MCF 10A (cell line): ENCODE measurements around the gene NUP43. TPM values are rescaled to one million over a fixed set of nuclear protein-coding genes. Genes with fewer than 3 reads are reported as not detected.

Source experiments
- BruUV-seq: library from RNA; stranded (reverse); fragments of 400-500 nt; replicated peaks from 2 replicates; lab custom pipeline; 2021; lab: Mats Ljungman, UMichigan
- CTCF ChIA-PET: fragments of 300-600 bp; sonication (Branson Sonifier 250); formaldehyde crosslinking; extraction: SDS; loops from one replicate; lab custom pipeline; 2021; ENCODE audit warnings: antibody characterized with exemption, inconsistent platforms; lab: Yijun Ruan, JAX
- POLR2A ChIA-PET: fragments of 300-600, 350-650 bp; sonication (Branson Sonifier 250); formaldehyde crosslinking; extraction: SDS; loops from one replicate; lab custom pipeline; 2020; ENCODE audit warnings: antibody characterized with exemption, inconsistent platforms; lab: Yijun Ruan, JAX
- DNase-seq: peaks from one replicate; pipeline ENCODE4 v3.0.0-alpha.2; 2018; ENCODE audit not compliant: unreplicated experiment
- H3K27ac Mint-ChIP-seq: one replicate; pipeline ENCODE4 v1.8.0; 2022; ENCODE audit warnings: mild to moderate bottlenecking, low read depth, mixed read lengths; ENCODE audit not compliant: unreplicated experiment
- H3K27me3 Mint-ChIP-seq: one replicate; pipeline ENCODE4 v1.8.0; 2022; ENCODE audit warnings: mixed read lengths; ENCODE audit not compliant: insufficient read depth, unreplicated experiment
- H3K36me3 Mint-ChIP-seq: one replicate; pipeline ENCODE4 v1.8.0; 2022; ENCODE audit warnings: mild to moderate bottlenecking, moderate library complexity, mixed read lengths; ENCODE audit not compliant: insufficient read depth, unreplicated experiment
- H3K4me1 Mint-ChIP-seq: one replicate; pipeline ENCODE4 v1.8.0; 2022; ENCODE audit warnings: mixed read lengths; ENCODE audit not compliant: insufficient read depth, unreplicated experiment
- H3K4me3 Mint-ChIP-seq: one replicate; pipeline ENCODE4 v1.8.0; 2022; ENCODE audit warnings: mild to moderate bottlenecking, moderate library complexity, mixed read lengths; ENCODE audit not compliant: unreplicated experiment
- H3K9me3 Mint-ChIP-seq: one replicate; pipeline ENCODE4 v1.8.0; 2022; ENCODE audit warnings: mixed read lengths; ENCODE audit not compliant: unreplicated experiment
- intact Hi-C: fragments of 100-400 bp; cut with micrococcal nuclease; formaldehyde crosslinking; loops from 2 replicates; pipeline ENCODE4 v1.14.1; 2022
- total RNA-seq: library from RNA; stranded (reverse); gene quantifications from 2 replicates; pipeline ENCODE4 v1.2.3, GENCODE V29; 2022
- TF ChIP-seq, protein P1 (sequence below): fragments of 200-600 bp; IDR thresholded peaks from one replicate; pipeline ENCODE4 v1.8.0; 2022; ENCODE audit warnings: antibody characterized with exemption, mild to moderate bottlenecking; ENCODE audit not compliant: unreplicated experiment

The NUP43 gene
- total RNA-seq, 1 experiment from 2014 or later, result 50.5 TPM

DNA sequence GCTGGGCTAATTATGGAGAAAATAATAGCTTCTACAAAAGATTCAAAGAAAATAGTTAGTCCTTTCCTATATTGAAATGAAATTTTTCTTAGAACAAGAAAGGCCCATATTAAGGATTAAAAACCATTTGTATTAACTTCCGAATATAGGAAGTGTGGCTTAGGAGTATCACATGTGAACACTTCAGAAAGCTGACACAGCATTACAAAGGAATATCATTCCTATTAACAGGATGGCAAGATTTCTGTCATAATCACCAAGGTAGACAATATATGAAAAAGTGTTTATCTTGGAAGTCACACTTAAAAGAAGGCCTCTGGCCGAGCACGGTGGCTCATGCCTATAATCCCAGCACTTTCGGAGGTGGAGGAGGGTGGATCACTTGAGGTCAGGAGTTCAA, 23.1 kb downstream of the NUP43 start:
- H3K9me3 Mint-ChIP-seq, result no peaks in the 10 kb centered on the region
- POLR2A ChIA-PET, result interaction anchor here (0.9 to 2.4 kb wide), 6 partner anchors 20 to 85 kb away, joined by 3 to 8 read pairs (median 5); partner anchors contain the start of gene PCMT1
- no peak for DNase-seq
- H3K27me3 Mint-ChIP-seq, result no peaks in the 10 kb centered on the region
- H3K4me3 Mint-ChIP-seq, result no peak overlapping the region
- H3K4me1 Mint-ChIP-seq, result peaks cover 6% of the 10 kb centered on the region
- BruUV-seq, result no TSS peak
- H3K27ac Mint-ChIP-seq, result no peak overlapping the region
- intact Hi-C loops, result loop anchor here (5.0 to 10.0 kb wide), 3 partner anchors 99 to 292 kb away; partner anchors contain the start of gene LRP11
- H3K36me3 Mint-ChIP-seq, result peaks cover 45% of the 10 kb centered on the region
- CTCF ChIA-PET, result interaction anchor here (0.5 to 2.9 kb wide), 11 partner anchors 8 to 439 kb away, joined by 3 to 10 read pairs (median 4); no protein-coding TSS in a partner anchor
- TF ChIP-seq, protein P1, sequence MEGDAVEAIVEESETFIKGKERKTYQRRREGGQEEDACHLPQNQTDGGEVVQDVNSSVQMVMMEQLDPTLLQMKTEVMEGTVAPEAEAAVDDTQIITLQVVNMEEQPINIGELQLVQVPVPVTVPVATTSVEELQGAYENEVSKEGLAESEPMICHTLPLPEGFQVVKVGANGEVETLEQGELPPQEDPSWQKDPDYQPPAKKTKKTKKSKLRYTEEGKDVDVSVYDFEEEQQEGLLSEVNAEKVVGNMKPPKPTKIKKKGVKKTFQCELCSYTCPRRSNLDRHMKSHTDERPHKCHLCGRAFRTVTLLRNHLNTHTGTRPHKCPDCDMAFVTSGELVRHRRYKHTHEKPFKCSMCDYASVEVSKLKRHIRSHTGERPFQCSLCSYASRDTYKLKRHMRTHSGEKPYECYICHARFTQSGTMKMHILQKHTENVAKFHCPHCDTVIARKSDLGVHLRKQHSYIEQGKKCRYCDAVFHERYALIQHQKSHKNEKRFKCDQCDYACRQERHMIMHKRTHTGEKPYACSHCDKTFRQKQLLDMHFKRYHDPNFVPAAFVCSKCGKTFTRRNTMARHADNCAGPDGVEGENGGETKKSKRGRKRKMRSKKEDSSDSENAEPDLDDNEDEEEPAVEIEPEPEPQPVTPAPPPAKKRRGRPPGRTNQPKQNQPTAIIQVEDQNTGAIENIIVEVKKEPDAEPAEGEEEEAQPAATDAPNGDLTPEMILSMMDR, result no peak

DNA sequence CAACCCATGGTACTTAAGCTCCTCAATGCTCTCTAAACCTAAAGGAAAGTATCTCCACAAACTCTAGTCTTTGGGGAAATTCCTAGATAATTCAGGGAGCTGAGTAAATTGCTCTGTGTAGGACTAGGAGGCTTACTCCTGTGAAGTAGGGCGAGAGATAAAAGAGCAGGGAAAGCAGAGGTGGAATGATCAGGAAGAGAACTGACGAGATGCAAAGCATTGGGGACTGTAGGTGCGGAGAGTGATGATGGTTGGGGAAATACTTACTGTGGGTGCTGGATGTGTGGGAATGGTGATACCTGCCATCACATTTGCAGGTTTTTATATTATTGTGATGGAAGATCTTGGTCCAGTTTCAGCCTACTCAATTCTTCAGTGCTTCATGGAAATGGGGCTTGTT, 26.8 kb downstream of the NUP43 start:
- H3K27me3 Mint-ChIP-seq, result no peaks in the 10 kb centered on the region
- POLR2A ChIA-PET, result interaction anchor here (1.3 to 7.0 kb wide), 6 partner anchors 16 to 181 kb away, joined by 4 to 138 read pairs (median 68); partner anchors contain the start of genes GINM1, KATNA1, NUP43 and PCMT1
- no peaks in the 10 kb centered on the region for H3K9me3 Mint-ChIP-seq
- H3K27ac Mint-ChIP-seq, result no peak overlapping the region
- CTCF ChIA-PET, result no interaction called here
- intact Hi-C loops, result no loop called here
- H3K4me3 Mint-ChIP-seq, result no peak overlapping the region
- BruUV-seq, result no TSS peak
- peaks cover 15% of the 10 kb centered on the region for H3K36me3 Mint-ChIP-seq
- peaks cover 6% of the 10 kb centered on the region for H3K4me1 Mint-ChIP-seq
- TF ChIP-seq, protein P1, result no peak
- DNase-seq, result no peak

DNA sequence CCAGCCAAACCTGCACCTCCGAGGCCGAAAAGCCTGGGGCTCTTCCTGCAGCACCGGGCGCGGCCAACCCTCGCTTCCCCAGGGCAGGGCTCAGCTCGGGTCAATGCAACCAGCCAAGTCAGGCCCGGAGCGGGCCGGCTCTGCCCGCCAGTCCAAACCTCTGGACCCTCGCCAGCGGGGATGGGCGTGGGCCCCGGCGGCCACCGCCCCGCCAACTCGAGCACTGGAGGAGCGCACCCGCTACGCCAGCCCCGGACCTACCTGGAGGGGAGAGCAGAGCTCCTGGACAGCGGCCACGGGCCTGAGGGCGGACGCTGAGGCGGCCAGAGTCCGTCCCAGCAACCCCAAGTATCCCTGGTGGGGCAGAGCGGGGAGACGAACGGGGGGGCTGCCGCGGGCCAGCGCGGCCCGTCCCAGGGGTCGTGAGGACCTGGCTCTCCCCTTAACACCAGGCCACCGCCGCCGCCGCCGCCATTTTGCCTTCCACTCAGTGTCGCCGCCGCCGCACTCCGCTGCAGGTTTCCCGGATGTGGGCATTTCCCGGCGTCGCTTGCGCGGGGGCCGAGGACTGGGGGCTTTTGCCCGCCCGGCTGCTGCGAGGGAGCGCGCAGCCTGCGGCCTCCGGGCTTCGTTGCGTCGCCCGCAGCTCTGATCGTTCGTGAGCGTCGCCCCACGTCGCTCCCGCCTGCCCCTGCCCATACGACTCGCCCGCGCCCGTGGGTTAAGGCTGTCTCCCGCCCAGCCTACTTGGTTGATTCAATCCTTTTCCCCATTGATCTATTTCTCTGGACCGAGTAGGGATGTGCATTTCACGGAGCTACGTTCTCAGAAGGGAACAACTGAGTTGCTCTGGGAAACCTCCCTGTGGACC, 28.5 kb downstream of the NUP43 start, which contains the start of gene LATS1:
LATS1 (minus strand) TSS at position 514 of the 871 bp plus-strand sequence. CDS start 15,975 bp downstream, outside the sequence.
- intact Hi-C loops, result loop anchor here (1.0 to 2.0 kb wide), 2 partner anchors 70 to 153 kb away; partner anchors contain the start of gene KATNA1
- peak within 1 kb of the TSS; percentile 83 for H3K4me3 Mint-ChIP-seq
- DNase-seq, result peak; percentile 93
- POLR2A ChIA-PET, result interaction anchor here (0.6 to 7.0 kb wide), 46 partner anchors 9 to 1673 kb away, joined by 3 to 138 read pairs (median 4); partner anchors contain the start of genes GINM1, KATNA1, NUP43 and PCMT1
- no peaks in the 10 kb centered on the region for H3K27me3 Mint-ChIP-seq
- H3K9me3 Mint-ChIP-seq, result no peaks in the 10 kb centered on the region
- TF ChIP-seq, protein P1, result no peak
- peak within 1 kb of the TSS; percentile 82 for H3K27ac Mint-ChIP-seq
- no peaks in the 10 kb centered on the region for H3K4me1 Mint-ChIP-seq
- peaks cover 20% of the 10 kb centered on the region for H3K36me3 Mint-ChIP-seq
- CTCF ChIA-PET, result interaction anchor here (0.7 to 1.3 kb wide), 5 partner anchors 13 to 302 kb away, joined by 3 to 4 read pairs (median 3); no protein-coding TSS in a partner anchor
- BruUV-seq, result no TSS peak
